NCI-H2196 (cell line): Measurements from ENCODE around the gene SCYL1.

Experiments
- DNase-seq: peaks from one replicate; lab custom pipeline; 2025; ENCODE audit not compliant: unreplicated experiment; lab: John Stamatoyannopoulos, UW

SCYL1 gene

GRCh38 chr11:65492637-65493366 lies 32.1 kb upstream of the SCYL1 start:
- DNase-seq, result no peak

DNA sequence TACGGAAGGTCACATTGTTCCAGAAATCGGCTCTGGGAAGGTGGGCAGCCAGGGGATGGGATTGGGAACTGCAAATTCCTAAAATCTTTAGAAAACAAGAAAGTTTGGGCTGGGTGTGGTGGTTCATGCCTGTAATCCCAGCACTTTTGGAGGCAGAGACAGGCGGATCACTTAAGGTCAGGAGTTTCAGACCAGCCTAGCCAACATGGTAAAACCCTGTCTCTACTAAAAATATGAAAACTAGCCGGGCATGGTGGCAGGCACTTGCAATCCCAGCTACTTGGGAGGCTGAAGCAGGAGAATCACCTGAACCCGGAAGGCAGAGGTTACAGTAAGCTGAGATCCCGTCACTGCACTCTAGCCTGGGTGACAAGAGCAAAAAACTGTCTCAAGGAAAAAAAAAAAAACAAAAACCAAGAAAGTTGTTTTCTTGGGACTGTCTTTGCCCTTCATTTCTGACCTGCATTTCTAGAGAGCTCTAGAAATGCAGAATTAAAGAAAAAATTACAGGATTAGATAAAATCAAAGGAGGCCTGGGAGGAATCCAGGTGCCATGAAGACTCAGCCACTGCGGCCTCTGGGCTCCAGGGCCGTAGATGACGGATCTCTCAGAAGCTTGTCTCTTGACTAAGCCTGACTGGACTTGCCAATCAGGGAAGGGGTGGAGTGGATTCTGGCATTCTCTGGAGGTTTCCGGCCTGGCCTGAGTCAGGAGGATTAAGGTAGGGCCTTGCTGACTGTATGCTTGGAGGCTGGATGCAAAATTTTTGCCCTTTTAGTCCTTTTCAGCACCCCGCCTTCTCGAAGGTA lies 31.3 kb upstream of the SCYL1 start:
- no peak for DNase-seq

- no peak for DNase-seq
These were observed 28.4 kb upstream of the SCYL1 start for GRCh38 chr11:65496304-65497140.

DNA sequence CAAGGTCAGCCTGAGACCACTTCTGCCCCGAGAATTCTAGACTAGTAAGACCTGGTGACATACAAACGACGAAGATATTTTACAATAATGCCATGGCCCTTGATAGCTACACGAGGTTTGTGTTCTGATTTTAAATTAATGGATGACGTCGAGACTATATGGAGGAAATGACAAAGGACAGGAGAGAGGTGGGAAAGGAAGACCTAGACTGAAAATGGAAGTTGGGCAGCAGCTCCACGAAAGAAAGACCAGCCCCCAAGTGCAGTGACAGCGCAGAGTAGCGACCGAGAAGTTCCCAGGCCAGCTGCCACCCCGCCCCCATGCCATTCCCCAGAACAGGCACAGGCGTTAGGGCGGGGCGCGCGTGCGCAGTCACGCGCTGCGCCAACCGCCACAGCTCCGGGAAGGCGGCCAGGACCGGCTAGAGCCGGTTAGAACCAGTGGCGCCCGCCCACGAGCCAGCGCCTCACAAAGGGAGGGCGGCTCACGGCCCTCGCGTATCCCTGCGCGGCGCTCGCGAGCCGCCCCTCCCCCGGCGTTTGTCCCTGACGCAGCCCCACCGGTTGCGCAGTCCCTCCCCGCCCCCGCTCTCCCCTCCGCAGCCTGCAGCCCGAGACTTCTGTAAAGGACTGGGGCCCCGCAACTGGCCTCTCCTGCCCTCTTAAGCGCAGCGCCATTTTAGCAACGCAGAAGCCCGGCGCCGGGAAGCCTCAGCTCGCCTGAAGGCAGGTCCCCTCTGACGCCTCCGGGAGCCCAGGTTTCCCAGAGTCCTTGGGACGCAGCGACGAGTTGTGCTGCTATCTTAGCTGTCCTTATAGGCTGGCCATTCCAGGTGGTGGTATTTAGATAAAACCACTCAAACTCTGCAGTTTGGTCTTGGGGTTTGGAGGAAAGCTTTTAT lies 27.5 kb upstream of the SCYL1 start:
- DNase-seq, result peak; percentile 99

GRCh38 chr11:65498042-65498726 lies 26.7 kb upstream of the SCYL1 start:
- DNase-seq, result peak; percentile 59

GRCh38 chr11:65498727-65498976 lies 26.2 kb upstream of the SCYL1 start:
- no peak for DNase-seq

DNA sequence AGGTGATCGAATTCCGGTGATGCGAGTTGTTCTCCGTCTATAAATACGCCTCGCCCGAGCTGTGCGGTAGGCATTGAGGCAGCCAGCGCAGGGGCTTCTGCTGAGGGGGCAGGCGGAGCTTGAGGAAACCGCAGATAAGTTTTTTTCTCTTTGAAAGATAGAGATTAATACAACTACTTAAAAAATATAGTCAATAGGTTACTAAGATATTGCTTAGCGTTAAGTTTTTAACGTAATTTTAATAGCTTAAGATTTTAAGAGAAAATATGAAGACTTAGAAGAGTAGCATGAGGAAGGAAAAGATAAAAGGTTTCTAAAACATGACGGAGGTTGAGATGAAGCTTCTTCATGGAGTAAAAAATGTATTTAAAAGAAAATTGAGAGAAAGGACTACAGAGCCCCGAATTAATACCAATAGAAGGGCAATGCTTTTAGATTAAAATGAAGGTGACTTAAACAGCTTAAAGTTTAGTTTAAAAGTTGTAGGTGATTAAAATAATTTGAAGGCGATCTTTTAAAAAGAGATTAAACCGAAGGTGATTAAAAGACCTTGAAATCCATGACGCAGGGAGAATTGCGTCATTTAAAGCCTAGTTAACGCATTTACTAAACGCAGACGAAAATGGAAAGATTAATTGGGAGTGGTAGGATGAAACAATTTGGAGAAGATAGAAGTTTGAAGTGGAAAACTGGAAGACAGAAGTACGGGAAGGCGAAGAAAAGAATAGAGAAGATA lies 25.7 kb upstream of the SCYL1 start, which contains the start of gene MALAT1:
Gene MALAT1, plus strand, starts transcription at position 69 of the 736 bp plus-strand sequence.
- peak; percentile 95 for DNase-seq

DNA sequence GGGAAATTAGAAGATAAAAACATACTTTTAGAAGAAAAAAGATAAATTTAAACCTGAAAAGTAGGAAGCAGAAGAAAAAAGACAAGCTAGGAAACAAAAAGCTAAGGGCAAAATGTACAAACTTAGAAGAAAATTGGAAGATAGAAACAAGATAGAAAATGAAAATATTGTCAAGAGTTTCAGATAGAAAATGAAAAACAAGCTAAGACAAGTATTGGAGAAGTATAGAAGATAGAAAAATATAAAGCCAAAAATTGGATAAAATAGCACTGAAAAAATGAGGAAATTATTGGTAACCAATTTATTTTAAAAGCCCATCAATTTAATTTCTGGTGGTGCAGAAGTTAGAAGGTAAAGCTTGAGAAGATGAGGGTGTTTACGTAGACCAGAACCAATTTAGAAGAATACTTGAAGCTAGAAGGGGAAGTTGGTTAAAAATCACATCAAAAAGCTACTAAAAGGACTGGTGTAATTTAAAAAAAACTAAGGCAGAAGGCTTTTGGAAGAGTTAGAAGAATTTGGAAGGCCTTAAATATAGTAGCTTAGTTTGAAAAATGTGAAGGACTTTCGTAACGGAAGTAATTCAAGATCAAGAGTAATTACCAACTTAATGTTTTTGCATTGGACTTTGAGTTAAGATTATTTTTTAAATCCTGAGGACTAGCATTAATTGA lies 25.0 kb upstream of the SCYL1 start:
- no peak for DNase-seq

- DNase-seq, result no peak
These were observed 24.3 kb upstream of the SCYL1 start for GRCh38 chr11:65500387-65501185.

DNA sequence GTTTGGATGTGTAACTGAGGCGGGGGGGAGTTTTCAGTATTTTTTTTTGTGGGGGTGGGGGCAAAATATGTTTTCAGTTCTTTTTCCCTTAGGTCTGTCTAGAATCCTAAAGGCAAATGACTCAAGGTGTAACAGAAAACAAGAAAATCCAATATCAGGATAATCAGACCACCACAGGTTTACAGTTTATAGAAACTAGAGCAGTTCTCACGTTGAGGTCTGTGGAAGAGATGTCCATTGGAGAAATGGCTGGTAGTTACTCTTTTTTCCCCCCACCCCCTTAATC lies 23.8 kb upstream of the SCYL1 start:
- no peak for DNase-seq

GRCh38 chr11:65501472-65502273 lies 23.2 kb upstream of the SCYL1 start:
- DNase-seq, result no peak

- no peak for DNase-seq
These were observed 22.7 kb upstream of the SCYL1 start for GRCh38 chr11:65502274-65502554.

DNA sequence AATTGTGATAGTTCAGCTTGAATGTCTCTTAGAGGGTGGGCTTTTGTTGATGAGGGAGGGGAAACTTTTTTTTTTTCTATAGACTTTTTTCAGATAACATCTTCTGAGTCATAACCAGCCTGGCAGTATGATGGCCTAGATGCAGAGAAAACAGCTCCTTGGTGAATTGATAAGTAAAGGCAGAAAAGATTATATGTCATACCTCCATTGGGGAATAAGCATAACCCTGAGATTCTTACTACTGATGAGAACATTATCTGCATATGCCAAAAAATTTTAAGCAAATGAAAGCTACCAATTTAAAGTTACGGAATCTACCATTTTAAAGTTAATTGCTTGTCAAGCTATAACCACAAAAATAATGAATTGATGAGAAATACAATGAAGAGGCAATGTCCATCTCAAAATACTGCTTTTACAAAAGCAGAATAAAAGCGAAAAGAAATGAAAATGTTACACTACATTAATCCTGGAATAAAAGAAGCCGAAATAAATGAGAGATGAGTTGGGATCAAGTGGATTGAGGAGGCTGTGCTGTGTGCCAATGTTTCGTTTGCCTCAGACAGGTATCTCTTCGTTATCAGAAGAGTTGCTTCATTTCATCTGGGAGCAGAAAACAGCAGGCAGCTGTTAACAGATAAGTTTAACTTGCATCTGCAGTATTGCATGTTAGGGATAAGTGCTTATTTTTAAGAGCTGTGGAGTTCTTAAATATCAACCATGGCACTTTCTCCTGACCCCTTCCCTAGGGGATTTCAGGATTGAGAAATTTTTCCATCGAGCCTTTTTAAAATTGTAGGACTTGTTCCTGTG lies 22.1 kb upstream of the SCYL1 start:
- DNase-seq, result no peak

GRCh38 chr11:65503368-65503948 lies 21.4 kb upstream of the SCYL1 start:
- DNase-seq, result no peak

- no peak for DNase-seq
These were observed 20.8 kb upstream of the SCYL1 start for GRCh38 chr11:65503949-65504673.
